ENCODE measurements around the gene XXYLT1.
A peak's percentile ranks its signal among the peaks of the same experiment; 100 is the strongest.

Gene XXYLT1

DNA sequence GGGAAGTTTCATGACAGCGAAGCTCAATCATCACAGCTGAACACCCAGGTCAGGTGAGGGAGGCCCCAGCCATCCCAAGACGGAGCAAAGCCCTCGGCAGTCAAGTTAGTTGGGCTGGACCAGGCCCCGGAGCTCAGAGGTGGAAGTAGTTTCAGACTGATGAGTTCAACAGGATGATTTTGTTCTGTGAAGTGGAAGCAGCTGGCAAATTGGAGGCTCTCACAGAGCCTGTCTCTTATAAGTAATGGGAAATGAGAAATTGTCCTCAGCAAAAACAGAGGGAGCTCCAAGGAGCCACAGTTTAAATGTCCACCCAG is 245.1 kb downstream of the XXYLT1 start:
- WGBS (ENCODE audit: insufficient coverage), result 92% methylated on average over 4 of the region's 4 CpGs
- CTCF ChIA-PET, result interaction anchor here (0.7 to 1.9 kb wide), 4 partner anchors 9 to 74 kb away, joined by 3 to 4 read pairs (median 4); no protein-coding TSS in a partner anchor
- no peak overlapping the region for H3K27ac ChIP-seq (ENCODE audit: insufficient read depth in 1 of 2, low read depth in 1 of 2, low read length in 2 of 2, poor library complexity in 1 of 2, severe bottlenecking in 2 of 2)
- H3K4me3 ChIP-seq (ENCODE audit: control insufficient read depth in 1 of 7, extremely low read depth in 1 of 7, insufficient read depth in 4 of 7, low read depth in 2 of 7, low read length in 6 of 7), result no peak overlapping the region
- H3K4me1 ChIP-seq (ENCODE audit: control extremely low read depth in 1 of 4, control insufficient read depth in 4 of 4, insufficient read depth in 4 of 4, low read length in 3 of 4), result peaks cover 0 to 6% (median 3%) of the 10 kb centered on the region in 4 experiments
- H3K9me3 ChIP-seq (ENCODE audit: control extremely low read depth in 1 of 5, control insufficient read depth in 4 of 5, insufficient read depth in 2 of 5, low read depth in 1 of 5, low read length in 4 of 5), result peaks cover 0 to 3% (median 0%) of the 10 kb centered on the region in 5 experiments
- H3K36me3 ChIP-seq (ENCODE audit: control insufficient read depth in 4 of 4, insufficient read depth in 4 of 4, low read length in 3 of 4), result no peaks in the 10 kb centered on the region
- H3K27me3 ChIP-seq (replicated peaks in 2 of 5; ENCODE audit: control insufficient read depth in 4 of 5, insufficient read depth in 5 of 5, low read length in 4 of 5), result no peaks in the 10 kb centered on the region
- no peak for DNase-seq
- POLR2A ChIA-PET, result no interaction called here

DNA sequence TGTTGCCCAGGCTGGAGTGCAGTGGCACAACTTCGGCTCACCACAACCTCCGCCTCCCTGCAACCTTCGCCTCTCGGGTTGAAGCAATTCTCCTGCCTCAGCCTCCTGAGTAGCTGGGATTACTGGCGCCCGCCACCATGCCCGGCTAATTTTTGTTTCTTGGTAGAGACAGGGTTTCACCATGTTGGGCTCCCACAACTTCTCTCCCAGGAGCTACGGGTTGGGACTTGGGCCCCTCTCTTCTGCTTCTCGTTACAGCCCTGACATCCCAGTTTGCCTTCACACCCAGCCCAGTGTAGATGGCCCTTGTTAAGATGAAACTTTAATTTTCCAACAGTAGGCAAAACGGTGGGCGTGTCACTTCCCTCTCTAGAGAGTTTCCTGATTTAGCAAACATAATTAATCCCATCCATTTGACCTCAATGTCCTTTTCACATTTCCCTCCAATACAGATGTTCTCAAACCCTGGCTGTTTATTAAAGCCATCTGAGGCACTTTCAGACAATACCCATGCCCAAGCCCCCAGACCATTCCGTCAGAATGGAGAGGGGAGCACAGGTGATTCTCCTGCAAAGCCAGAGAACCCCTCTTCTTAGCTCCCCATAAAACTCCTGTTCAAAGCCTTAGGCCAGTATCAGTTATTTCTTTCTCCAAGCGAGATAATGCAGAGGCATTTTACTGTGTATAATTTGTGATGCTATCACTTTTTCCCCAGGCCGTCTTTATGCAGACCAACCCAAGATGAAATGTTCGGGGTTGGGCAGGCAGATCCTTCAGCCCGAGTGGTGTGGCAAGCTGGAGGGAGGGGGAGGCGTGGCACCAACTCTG is 245.7 kb downstream of the XXYLT1 start:
- ChIA-PET POLR2A (no interaction called here), CTCF (interaction anchor here (0.7 to 1.9 kb wide), 4 partner anchors 9 to 74 kb away, joined by 3 to 4 read pairs (median 4); no protein-coding TSS in a partner anchor)
- Histone ChIP-seq H3K9me3 (ENCODE audit: control extremely low read depth in 1 of 5, control insufficient read depth in 4 of 5, insufficient read depth in 2 of 5, low read depth in 1 of 5, low read length in 4 of 5) (peaks cover 0 to 4% (median 0%) of the 10 kb centered on the region in 5 experiments), H3K27ac (ENCODE audit: insufficient read depth in 1 of 2, low read depth in 1 of 2, low read length in 2 of 2, poor library complexity in 1 of 2, severe bottlenecking in 2 of 2) (no peak overlapping the region), H3K4me3 (ENCODE audit: control insufficient read depth in 1 of 7, extremely low read depth in 1 of 7, insufficient read depth in 4 of 7, low read depth in 2 of 7, low read length in 6 of 7) (no peak overlapping the region), H3K27me3 (replicated peaks in 2 of 5; ENCODE audit: control insufficient read depth in 4 of 5, insufficient read depth in 5 of 5, low read length in 4 of 5) (no peaks in the 10 kb centered on the region), H3K4me1 (ENCODE audit: control extremely low read depth in 1 of 4, control insufficient read depth in 4 of 4, insufficient read depth in 4 of 4, low read length in 3 of 4) (peaks cover 0 to 6% (median under 1%) of the 10 kb centered on the region in 4 experiments), H3K36me3 (ENCODE audit: control insufficient read depth in 4 of 4, insufficient read depth in 4 of 4, low read length in 3 of 4) (no peaks in the 10 kb centered on the region)
- DNase-seq, result no peak
- 95% methylated on average over 17 of the region's 17 CpGs for WGBS (ENCODE audit: insufficient coverage)

DNA sequence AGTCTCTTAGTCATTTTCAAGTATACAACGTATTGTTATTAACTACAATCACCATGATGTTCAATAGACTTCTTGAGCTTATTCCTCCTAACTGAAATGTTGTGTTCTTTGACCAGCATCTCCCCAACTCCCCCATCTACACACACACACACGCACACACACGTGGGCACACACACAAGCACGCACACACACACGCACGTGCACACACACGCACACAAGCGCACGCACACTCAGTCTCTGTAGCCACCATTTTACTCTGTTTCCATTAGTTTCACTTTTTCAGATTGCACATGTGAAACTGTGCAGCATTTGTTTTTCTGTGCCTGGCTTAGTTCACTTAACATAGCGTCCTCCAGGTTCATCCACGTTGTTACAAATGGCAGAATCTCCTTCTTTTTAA is 247.0 kb downstream of the XXYLT1 start:
- peaks cover 0 to 6% (median 0%) of the 10 kb centered on the region in 4 experiments for H3K4me1 ChIP-seq (ENCODE audit: control extremely low read depth in 1 of 4, control insufficient read depth in 4 of 4, insufficient read depth in 4 of 4, low read length in 3 of 4)
- POLR2A ChIA-PET, result no interaction called here
- no peaks in the 10 kb centered on the region for H3K27me3 ChIP-seq (replicated peaks in 2 of 5; ENCODE audit: control insufficient read depth in 4 of 5, insufficient read depth in 5 of 5, low read length in 4 of 5)
- CTCF ChIA-PET, result no interaction called here
- H3K36me3 ChIP-seq (ENCODE audit: control insufficient read depth in 4 of 4, insufficient read depth in 4 of 4, low read length in 3 of 4), result no peaks in the 10 kb centered on the region
- no peak overlapping the region for H3K27ac ChIP-seq (ENCODE audit: insufficient read depth in 1 of 2, low read depth in 1 of 2, low read length in 2 of 2, poor library complexity in 1 of 2, severe bottlenecking in 2 of 2)
- H3K9me3 ChIP-seq (ENCODE audit: control extremely low read depth in 1 of 5, control insufficient read depth in 4 of 5, insufficient read depth in 2 of 5, low read depth in 1 of 5, low read length in 4 of 5), result peaks cover 0 to 6% (median 0%) of the 10 kb centered on the region in 5 experiments
- DNase-seq, result no peak
- no peak overlapping the region for H3K4me3 ChIP-seq (ENCODE audit: control insufficient read depth in 1 of 7, extremely low read depth in 1 of 7, insufficient read depth in 4 of 7, low read depth in 2 of 7, low read length in 6 of 7)
- 100% methylated on average over 5 of the region's 11 CpGs for WGBS (ENCODE audit: insufficient coverage)

DNA sequence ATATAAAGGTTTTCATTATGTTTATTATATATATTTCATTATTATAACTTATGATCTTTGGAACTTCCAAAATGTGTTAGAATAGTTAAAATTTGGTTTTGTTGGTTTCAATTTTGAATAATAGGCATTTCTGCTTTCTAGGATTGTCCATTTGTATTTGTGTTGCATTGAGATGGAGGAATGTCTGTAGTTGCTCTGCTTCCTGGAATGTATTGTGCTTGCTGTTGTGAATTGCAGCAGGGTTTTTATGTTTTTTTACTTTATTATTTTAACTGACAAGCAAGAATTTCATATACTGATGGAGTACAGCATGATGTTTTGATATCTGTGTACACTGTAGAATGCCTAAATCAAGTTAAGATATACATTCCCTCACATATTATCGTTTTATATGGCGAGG is 247.4 kb downstream of the XXYLT1 start:
- no peak overlapping the region for H3K4me3 ChIP-seq (ENCODE audit: control insufficient read depth in 1 of 7, extremely low read depth in 1 of 7, insufficient read depth in 4 of 7, low read depth in 2 of 7, low read length in 6 of 7)
- ChIA-PET CTCF (no interaction called here), POLR2A (no interaction called here)
- peaks cover 0 to 6% (median 0%) of the 10 kb centered on the region in 5 experiments for H3K9me3 ChIP-seq (ENCODE audit: control extremely low read depth in 1 of 5, control insufficient read depth in 4 of 5, insufficient read depth in 2 of 5, low read depth in 1 of 5, low read length in 4 of 5)
- peaks cover 0 to 6% (median 0%) of the 10 kb centered on the region in 4 experiments for H3K4me1 ChIP-seq (ENCODE audit: control extremely low read depth in 1 of 4, control insufficient read depth in 4 of 4, insufficient read depth in 4 of 4, low read length in 3 of 4)
- peak in 2 of 3 donors; percentile 28 to 55 for DNase-seq
- no peak overlapping the region for H3K27ac ChIP-seq (ENCODE audit: insufficient read depth in 1 of 2, low read depth in 1 of 2, low read length in 2 of 2, poor library complexity in 1 of 2, severe bottlenecking in 2 of 2)
- 0% methylated on average over 1 of the region's 2 CpGs for WGBS (ENCODE audit: insufficient coverage)
- H3K27me3 ChIP-seq (replicated peaks in 2 of 5; ENCODE audit: control insufficient read depth in 4 of 5, insufficient read depth in 5 of 5, low read length in 4 of 5), result no peaks in the 10 kb centered on the region
- H3K36me3 ChIP-seq (ENCODE audit: control insufficient read depth in 4 of 4, insufficient read depth in 4 of 4, low read length in 3 of 4), result no peaks in the 10 kb centered on the region

DNA sequence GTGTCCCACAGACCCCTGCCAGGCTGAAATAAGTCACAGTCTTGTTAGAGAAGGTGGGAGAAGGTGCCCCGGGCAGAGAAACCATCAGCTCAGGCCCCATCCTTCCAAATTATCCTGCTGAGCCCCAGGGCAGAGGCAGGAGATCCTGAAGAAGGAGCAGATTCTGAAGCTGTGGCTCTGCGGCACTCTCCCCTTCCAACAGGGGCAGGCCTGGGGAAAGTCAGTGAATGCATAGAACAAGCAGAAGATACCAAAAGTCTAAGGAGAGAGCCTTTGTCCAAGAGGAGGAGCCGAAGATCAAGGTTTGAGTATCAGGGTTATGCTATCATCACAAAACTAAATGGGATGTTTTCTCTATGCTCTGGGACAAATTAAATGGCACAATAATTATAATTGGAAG is 249.3 kb downstream of the XXYLT1 start:
- Histone ChIP-seq H3K4me3 (ENCODE audit: control insufficient read depth in 1 of 7, extremely low read depth in 1 of 7, insufficient read depth in 4 of 7, low read depth in 2 of 7, low read length in 6 of 7) (no peak overlapping the region), H3K36me3 (ENCODE audit: control insufficient read depth in 4 of 4, insufficient read depth in 4 of 4, low read length in 3 of 4) (no peaks in the 10 kb centered on the region), H3K27ac (ENCODE audit: insufficient read depth in 1 of 2, low read depth in 1 of 2, low read length in 2 of 2, poor library complexity in 1 of 2, severe bottlenecking in 2 of 2) (no peak overlapping the region), H3K27me3 (replicated peaks in 2 of 5; ENCODE audit: control insufficient read depth in 4 of 5, insufficient read depth in 5 of 5, low read length in 4 of 5) (peaks cover 0 to 4% (median 0%) of the 10 kb centered on the region in 5 experiments), H3K4me1 (ENCODE audit: control extremely low read depth in 1 of 4, control insufficient read depth in 4 of 4, insufficient read depth in 4 of 4, low read length in 3 of 4) (peaks cover 0 to 6% (median 0%) of the 10 kb centered on the region in 4 experiments), H3K9me3 (ENCODE audit: control extremely low read depth in 1 of 5, control insufficient read depth in 4 of 5, insufficient read depth in 2 of 5, low read depth in 1 of 5, low read length in 4 of 5) (peaks cover 0 to 6% (median 0%) of the 10 kb centered on the region in 5 experiments)
- POLR2A ChIA-PET, result interaction anchor here (1.4 kb wide), 1 partner anchor 10 kb away, joined by 3 read pairs; no protein-coding TSS in a partner anchor
- 100% methylated on average over 1 of the region's 3 CpGs for WGBS (ENCODE audit: insufficient coverage)
- no peak for DNase-seq
- CTCF ChIA-PET, result interaction anchor here (0.9 to 1.6 kb wide), 4 partner anchors 18 to 190 kb away, joined by 3 to 6 read pairs (median 4); no protein-coding TSS in a partner anchor

DNA sequence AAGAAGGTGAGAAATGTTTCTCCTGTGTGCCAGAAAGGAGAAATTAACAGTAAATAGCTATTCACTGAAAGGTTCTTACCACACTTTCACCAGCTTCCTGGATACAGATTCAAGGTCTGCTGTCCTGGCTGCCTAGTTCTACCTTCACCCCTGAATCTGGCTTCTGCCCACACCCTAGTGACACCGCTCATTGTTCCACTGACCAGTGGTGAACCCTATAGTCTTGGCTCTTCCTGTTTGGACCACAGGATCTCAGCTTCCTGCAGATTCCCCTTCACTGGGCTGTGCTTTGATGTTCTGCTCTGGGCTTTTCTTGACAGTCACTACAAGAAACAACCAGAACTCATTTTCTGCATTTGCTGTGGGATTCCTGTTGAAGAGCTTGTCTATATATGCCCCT is 250.0 kb downstream of the XXYLT1 start:
- no peak for DNase-seq
- H3K4me3 ChIP-seq (ENCODE audit: control insufficient read depth in 1 of 7, extremely low read depth in 1 of 7, insufficient read depth in 4 of 7, low read depth in 2 of 7, low read length in 6 of 7), result no peak overlapping the region
- H3K4me1 ChIP-seq (ENCODE audit: control extremely low read depth in 1 of 4, control insufficient read depth in 4 of 4, insufficient read depth in 4 of 4, low read length in 3 of 4), result peaks cover 0 to 6% (median 0%) of the 10 kb centered on the region in 4 experiments
- H3K36me3 ChIP-seq (ENCODE audit: control insufficient read depth in 4 of 4, insufficient read depth in 4 of 4, low read length in 3 of 4), result no peaks in the 10 kb centered on the region
- WGBS (ENCODE audit: insufficient coverage), result 90% methylated on average over 1 of the region's 1 CpG
- POLR2A ChIA-PET, result interaction anchor here (1.4 kb wide), 1 partner anchor 9 kb away, joined by 3 read pairs; no protein-coding TSS in a partner anchor
- H3K27ac ChIP-seq (ENCODE audit: insufficient read depth in 1 of 2, low read depth in 1 of 2, low read length in 2 of 2, poor library complexity in 1 of 2, severe bottlenecking in 2 of 2), result no peak overlapping the region
- CTCF ChIA-PET, result interaction anchor here (0.7 to 1.6 kb wide), 4 partner anchors 19 to 190 kb away, joined by 3 to 6 read pairs (median 5); no protein-coding TSS in a partner anchor
- H3K27me3 ChIP-seq (replicated peaks in 2 of 5; ENCODE audit: control insufficient read depth in 4 of 5, insufficient read depth in 5 of 5, low read length in 4 of 5), result peaks cover 0 to 4% (median 0%) of the 10 kb centered on the region in 5 experiments
- peaks cover 0 to 6% (median 0%) of the 10 kb centered on the region in 5 experiments for H3K9me3 ChIP-seq (ENCODE audit: control extremely low read depth in 1 of 5, control insufficient read depth in 4 of 5, insufficient read depth in 2 of 5, low read depth in 1 of 5, low read length in 4 of 5)

DNA sequence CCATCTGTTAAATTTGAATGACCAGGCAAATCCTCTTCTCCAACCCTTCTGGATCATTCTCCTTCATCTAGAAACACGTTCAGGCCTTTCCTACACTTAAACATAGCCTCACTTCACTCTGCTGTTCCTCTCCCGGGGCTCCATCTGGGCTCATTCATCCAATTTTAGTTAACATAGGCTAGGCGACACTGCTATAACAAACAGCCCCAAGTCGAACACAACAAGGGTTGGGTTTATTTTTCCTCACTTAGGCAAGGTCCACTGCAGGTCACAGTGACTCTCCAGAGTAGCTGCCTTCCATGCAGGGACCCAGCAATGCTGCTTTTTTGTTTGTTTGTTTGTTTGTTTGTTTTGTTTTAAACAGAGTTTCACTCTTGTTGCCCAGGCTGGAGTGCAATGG is 250.8 kb downstream of the XXYLT1 start:
- no peak for DNase-seq
- CTCF ChIA-PET, result interaction anchor here (1.5 to 1.8 kb wide), 4 partner anchors 11 to 87 kb away, joined by 5 to 7 read pairs (median 6); no protein-coding TSS in a partner anchor

More for the DNA sequence above, 250.8 kb downstream of the XXYLT1 start:
- Histone ChIP-seq H3K9me3 (ENCODE audit: control extremely low read depth in 1 of 5, control insufficient read depth in 4 of 5, insufficient read depth in 2 of 5, low read depth in 1 of 5, low read length in 4 of 5) (peaks cover 0 to 6% (median 0%) of the 10 kb centered on the region in 5 experiments), H3K4me1 (ENCODE audit: control extremely low read depth in 1 of 4, control insufficient read depth in 4 of 4, insufficient read depth in 4 of 4, low read length in 3 of 4) (peaks cover 0 to 6% (median under 1%) of the 10 kb centered on the region in 4 experiments), H3K27ac (ENCODE audit: insufficient read depth in 1 of 2, low read depth in 1 of 2, low read length in 2 of 2, poor library complexity in 1 of 2, severe bottlenecking in 2 of 2) (no peak overlapping the region), H3K27me3 (replicated peaks in 2 of 5; ENCODE audit: control insufficient read depth in 4 of 5, insufficient read depth in 5 of 5, low read length in 4 of 5) (peaks cover 0 to 4% (median 0%) of the 10 kb centered on the region in 5 experiments), H3K36me3 (ENCODE audit: control insufficient read depth in 4 of 4, insufficient read depth in 4 of 4, low read length in 3 of 4) (no peaks in the 10 kb centered on the region), H3K4me3 (ENCODE audit: control insufficient read depth in 1 of 7, extremely low read depth in 1 of 7, insufficient read depth in 4 of 7, low read depth in 2 of 7, low read length in 6 of 7) (no peak overlapping the region)
- POLR2A ChIA-PET, result interaction anchor here (0.5 kb wide), 1 partner anchor 59 kb away, joined by 3 read pairs; no protein-coding TSS in a partner anchor
- WGBS (ENCODE audit: insufficient coverage), result 96% methylated on average over 4 of the region's 4 CpGs
